ENCODE results near the gene UGT1A3.

UGT1A3 gene

GRCh38 chr2:233798335-233799086 is 69.7 kb downstream of the UGT1A3 start:
- DNase-seq: no peak

- DNase-seq: no peak
Observed at GRCh38 chr2:233799087-233799665, 70.3 kb downstream of the UGT1A3 start.

- no peak for DNase-seq
Observed at GRCh38 chr2:233799716-233800115, 70.9 kb downstream of the UGT1A3 start.

GRCh38 chr2:233800208-233800607 is 71.4 kb downstream of the UGT1A3 start:
- no peak for DNase-seq

- DNase-seq: no peak
Observed at GRCh38 chr2:233801357-233802131, 72.7 kb downstream of the UGT1A3 start.

- DNase-seq: no peak
Observed at GRCh38 chr2:233802132-233802815, 73.4 kb downstream of the UGT1A3 start.

- DNase-seq: no peak
Observed at GRCh38 chr2:233803292-233803911, 74.6 kb downstream of the UGT1A3 start.

- DNase-seq: no peak
Observed at GRCh38 chr2:233803994-233804393, 75.2 kb downstream of the UGT1A3 start.

- DNase-seq: no peak
Observed at GRCh38 chr2:233807215-233807865, 78.5 kb downstream of the UGT1A3 start.

- no peak for DNase-seq
Observed at GRCh38 chr2:233807966-233808935, 79.4 kb downstream of the UGT1A3 start.

- no peak for DNase-seq
Observed at GRCh38 chr2:233810385-233810784, 81.5 kb downstream of the UGT1A3 start.

- DNase-seq: no peak
Observed at GRCh38 chr2:233811087-233811486, 82.2 kb downstream of the UGT1A3 start.

- no peak for DNase-seq
Observed at GRCh38 chr2:233811732-233812131, 82.9 kb downstream of the UGT1A3 start.

GRCh38 chr2:233813236-233814055 is 84.6 kb downstream of the UGT1A3 start:
- DNase-seq: no peak

GRCh38 chr2:233814056-233814835 is 85.4 kb downstream of the UGT1A3 start:
- no peak for DNase-seq

GRCh38 chr2:233815861-233816260 is 87.0 kb downstream of the UGT1A3 start:
- no peak for DNase-seq

- DNase-seq: no peak
Observed at GRCh38 chr2:233816334-233816733, 87.5 kb downstream of the UGT1A3 start.

GRCh38 chr2:233816771-233817170 is 87.9 kb downstream of the UGT1A3 start:
- no peak for DNase-seq

- DNase-seq: no peak
Observed at GRCh38 chr2:233817361-233817911, 88.6 kb downstream of the UGT1A3 start.
